ENCODE results near the gene SIGLEC12. TPM values are rescaled to one million over a fixed set of nuclear protein-coding genes. Genes with fewer than 3 reads are reported as not detected.
"Not testable (repeated sequence)": the region's sequence is repeated elsewhere in the genome, so short reads cannot be mapped to it uniquely, and the experiment has no call there.

Gene SIGLEC12
- total and polyA plus RNA-seq, 4 donors: 0.12 to 5.1 (median 1.9) TPM

DNA sequence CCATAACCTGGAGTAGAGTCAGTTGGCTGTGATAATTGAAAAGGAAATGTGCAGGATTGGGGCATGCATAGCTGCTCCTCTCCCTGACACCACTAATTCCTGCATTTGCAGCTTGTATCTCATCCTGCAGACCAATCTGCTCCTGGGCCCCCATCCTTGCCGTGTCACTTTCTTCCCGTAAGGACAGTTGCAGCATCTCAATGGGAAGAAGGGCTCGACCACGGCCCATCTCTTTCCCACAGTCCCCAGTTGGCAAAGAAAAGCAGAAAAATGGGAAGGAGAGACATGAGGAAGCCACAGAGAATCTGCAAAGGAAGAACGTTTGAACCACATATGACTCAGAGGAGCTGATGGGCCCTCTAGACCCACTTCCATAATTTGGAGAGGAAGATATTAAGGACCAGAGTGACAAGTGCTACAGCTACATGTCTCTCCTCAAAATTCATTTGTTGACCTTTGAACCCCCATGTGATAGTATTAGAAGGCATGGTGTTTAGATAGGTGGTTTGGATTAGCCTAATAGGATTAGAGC is 1.8 kb upstream of the SIGLEC12 start:
- ATAC-seq (ENCODE audit: insufficient read depth, low FRiP score) (no peak), DNase-seq (no peak)
- Histone ChIP-seq H3K4me1 (ENCODE audit: control insufficient read depth in 5 of 5, insufficient read depth in 5 of 5, low read length in 5 of 5) (no peaks in the 10 kb centered on the region), H3K36me3 (ENCODE audit: control insufficient read depth in 4 of 4, insufficient read depth in 4 of 4, low read length in 4 of 4) (no peaks in the 10 kb centered on the region), H3K27me3 (ENCODE audit: control insufficient read depth in 3 of 3, insufficient read depth in 3 of 3, low read length in 2 of 3) (no peaks in the 10 kb centered on the region), H3K9me3 (ENCODE audit: control insufficient read depth in 4 of 4, insufficient read depth in 3 of 4, low read length in 3 of 4) (peaks cover 0 to 7% (median 0%) of the 10 kb centered on the region in 4 donors), H3K9ac (ENCODE audit: insufficient read depth in 1 of 2, low read length in 2 of 2) (no peak overlapping the region), H3K4me3 (no peak overlapping the region), H3K27ac (ENCODE audit: low read depth in 1 of 2, low read length in 1 of 2) (no peak overlapping the region)
- TF ChIP-seq CTCF (IDR thresholded peaks at IDR 0.05; ENCODE audit: control extremely low read depth, extremely low read depth): no peak
- WGBS, 2 donors: 27 to 59% methylated on average over 5 of the region's 5 CpGs

DNA sequence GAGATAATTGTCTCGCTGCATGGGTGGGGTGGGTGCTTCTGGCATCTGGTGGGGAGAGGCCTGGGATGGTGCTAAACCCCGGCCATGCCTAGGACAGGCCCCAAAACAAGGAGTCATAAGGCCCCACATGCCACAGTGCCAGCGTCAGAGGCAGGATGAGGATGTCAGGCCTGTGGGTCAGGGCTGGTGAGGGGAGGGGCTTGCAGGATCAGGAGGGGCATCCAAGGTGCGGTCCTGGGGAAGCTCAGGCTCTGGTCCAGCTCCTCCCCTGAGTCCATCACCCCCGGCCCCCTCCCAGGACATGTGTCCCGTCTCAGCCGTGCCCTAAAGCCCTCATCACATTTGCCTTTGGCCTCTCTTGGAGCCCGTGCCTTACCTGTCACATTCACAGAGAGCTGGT is 669 bp downstream of the SIGLEC12 start:
- not testable (repeated sequence) for H3K36me3 ChIP-seq (ENCODE audit: control insufficient read depth in 4 of 4, insufficient read depth in 4 of 4, low read length in 4 of 4); H3K4me3 ChIP-seq; H3K27me3 ChIP-seq (ENCODE audit: control insufficient read depth in 3 of 3, insufficient read depth in 3 of 3, low read length in 2 of 3); H3K9ac ChIP-seq (ENCODE audit: insufficient read depth in 1 of 2, low read length in 2 of 2); H3K27ac ChIP-seq (ENCODE audit: low read depth in 1 of 2, low read length in 1 of 2); ATAC-seq (ENCODE audit: insufficient read depth, low FRiP score); H3K4me1 ChIP-seq (ENCODE audit: control insufficient read depth in 5 of 5, insufficient read depth in 5 of 5, low read length in 5 of 5); DNase-seq; H3K9me3 ChIP-seq (ENCODE audit: control insufficient read depth in 4 of 4, insufficient read depth in 3 of 4, low read length in 3 of 4)
- 45 to 52% methylated on average over 4 to 8 of the region's 8 CpGs for WGBS, 2 donors

DNA sequence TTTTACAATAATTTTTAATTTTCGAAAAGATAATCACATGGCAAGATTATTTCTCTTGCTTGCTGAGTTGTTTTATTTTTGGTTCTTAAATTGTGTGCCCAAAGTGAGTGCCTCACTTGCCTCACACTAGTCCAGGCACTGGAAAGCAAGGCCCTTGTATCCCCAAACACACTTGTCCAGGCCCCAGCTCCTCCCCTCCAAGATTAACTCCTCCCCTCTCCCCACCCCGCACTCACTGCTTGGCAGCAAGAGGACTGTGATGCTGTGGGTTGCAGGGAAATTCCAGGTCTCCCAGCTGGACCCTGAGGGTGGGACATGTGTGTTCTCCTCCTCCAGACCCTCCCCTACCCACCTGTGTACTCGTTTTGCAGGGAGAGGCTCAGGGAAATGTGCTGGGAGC is 3.9 kb downstream of the SIGLEC12 start:
- 47 to 50% methylated on average over 3 of the region's 3 CpGs for WGBS, 2 donors
- no peak overlapping the region for H3K9ac ChIP-seq (ENCODE audit: insufficient read depth in 1 of 2, low read length in 2 of 2)
- DNase-seq: no peak

DNA sequence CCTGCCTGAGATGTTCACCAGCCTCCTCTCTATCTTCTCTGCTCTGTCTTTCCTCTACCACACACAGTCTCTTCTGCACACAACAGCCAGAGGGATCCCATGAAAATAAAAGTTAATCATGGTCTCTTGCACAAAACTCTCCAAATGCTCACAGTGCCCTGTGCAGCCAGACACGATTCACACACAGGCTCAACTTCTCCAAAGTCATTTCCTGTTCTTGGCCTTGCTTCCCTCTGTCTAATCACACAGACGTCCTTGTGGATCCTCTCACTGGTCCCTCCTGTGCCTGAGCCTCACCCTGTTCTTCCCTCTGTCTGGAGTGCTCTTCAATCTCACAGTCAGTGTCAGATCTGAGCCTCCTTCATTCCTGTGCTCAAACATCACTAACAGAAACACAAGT is 7.8 kb downstream of the SIGLEC12 start:
- Histone ChIP-seq H3K4me1 (ENCODE audit: control insufficient read depth in 5 of 5, insufficient read depth in 5 of 5, low read length in 5 of 5) (no peaks in the 10 kb centered on the region), H3K9me3 (ENCODE audit: control insufficient read depth in 4 of 4, insufficient read depth in 3 of 4, low read length in 3 of 4) (peaks cover 0 to 8% (median 0%) of the 10 kb centered on the region in 4 donors), H3K4me3 (no peak overlapping the region), H3K36me3 (ENCODE audit: control insufficient read depth in 4 of 4, insufficient read depth in 4 of 4, low read length in 4 of 4) (no peaks in the 10 kb centered on the region), H3K27ac (ENCODE audit: low read depth in 1 of 2, low read length in 1 of 2) (no peak overlapping the region), H3K9ac (ENCODE audit: insufficient read depth in 1 of 2, low read length in 2 of 2) (no peak overlapping the region), H3K27me3 (ENCODE audit: control insufficient read depth in 3 of 3, insufficient read depth in 3 of 3, low read length in 2 of 3) (peaks cover 0 to 2% (median 0%) of the 10 kb centered on the region in 3 donors)
- TF ChIP-seq CTCF (IDR thresholded peaks at IDR 0.05; ENCODE audit: control extremely low read depth, extremely low read depth): no peak
- 10 to 16% methylated on average over 2 of the region's 2 CpGs for WGBS, 2 donors
- no peak for ATAC-seq (ENCODE audit: insufficient read depth, low FRiP score)
- DNase-seq: no peak

More for the DNA sequence above, 3.9 kb downstream of the SIGLEC12 start:
- peaks cover 0 to 4% (median 0%) of the 10 kb centered on the region in 4 donors for H3K9me3 ChIP-seq (ENCODE audit: control insufficient read depth in 4 of 4, insufficient read depth in 3 of 4, low read length in 3 of 4)
- TF ChIP-seq CTCF (IDR thresholded peaks at IDR 0.05; ENCODE audit: control extremely low read depth, extremely low read depth): no peak
- no peak overlapping the region for H3K27ac ChIP-seq (ENCODE audit: low read depth in 1 of 2, low read length in 1 of 2)
- no peaks in the 10 kb centered on the region for H3K36me3 ChIP-seq (ENCODE audit: control insufficient read depth in 4 of 4, insufficient read depth in 4 of 4, low read length in 4 of 4)
- H3K27me3 ChIP-seq (ENCODE audit: control insufficient read depth in 3 of 3, insufficient read depth in 3 of 3, low read length in 2 of 3): peaks cover 0 to under 1% (median 0%) of the 10 kb centered on the region in 3 donors
- no peak for ATAC-seq (ENCODE audit: insufficient read depth, low FRiP score)
- H3K4me1 ChIP-seq (ENCODE audit: control insufficient read depth in 5 of 5, insufficient read depth in 5 of 5, low read length in 5 of 5): no peaks in the 10 kb centered on the region
- no peak overlapping the region for H3K4me3 ChIP-seq

Data from lung (tissue), 12 donors.